GM12865 (cell line): Measurements from ENCODE around the gene C1QTNF12.

Source experiments
- DNase-seq: peaks from one replicate; pipeline ENCODE4 v3.0.0; 2010; ENCODE audit warnings: low read depth
- H3K4me3 ChIP-seq: 2 replicates; pipeline ENCODE4 v1.5.1; 2011; ENCODE audit warnings: mild to moderate bottlenecking, low read depth, low read length, control low read depth
- TF ChIP-seq, protein P1 (sequence below): IDR thresholded peaks from 2 replicates; pipeline ENCODE4 v1.5.1; 2011; ENCODE audit warnings: low read length, control low read depth, low read depth, inconsistent platforms; ENCODE audit not compliant: insufficient read depth; ENCODE audit errors: missing control alignments

Gene C1QTNF12

GRCh38 chr1:1259540-1259939 is 13.0 kb upstream of the C1QTNF12 start:
- no peak for DNase-seq
- TF ChIP-seq, protein P1, sequence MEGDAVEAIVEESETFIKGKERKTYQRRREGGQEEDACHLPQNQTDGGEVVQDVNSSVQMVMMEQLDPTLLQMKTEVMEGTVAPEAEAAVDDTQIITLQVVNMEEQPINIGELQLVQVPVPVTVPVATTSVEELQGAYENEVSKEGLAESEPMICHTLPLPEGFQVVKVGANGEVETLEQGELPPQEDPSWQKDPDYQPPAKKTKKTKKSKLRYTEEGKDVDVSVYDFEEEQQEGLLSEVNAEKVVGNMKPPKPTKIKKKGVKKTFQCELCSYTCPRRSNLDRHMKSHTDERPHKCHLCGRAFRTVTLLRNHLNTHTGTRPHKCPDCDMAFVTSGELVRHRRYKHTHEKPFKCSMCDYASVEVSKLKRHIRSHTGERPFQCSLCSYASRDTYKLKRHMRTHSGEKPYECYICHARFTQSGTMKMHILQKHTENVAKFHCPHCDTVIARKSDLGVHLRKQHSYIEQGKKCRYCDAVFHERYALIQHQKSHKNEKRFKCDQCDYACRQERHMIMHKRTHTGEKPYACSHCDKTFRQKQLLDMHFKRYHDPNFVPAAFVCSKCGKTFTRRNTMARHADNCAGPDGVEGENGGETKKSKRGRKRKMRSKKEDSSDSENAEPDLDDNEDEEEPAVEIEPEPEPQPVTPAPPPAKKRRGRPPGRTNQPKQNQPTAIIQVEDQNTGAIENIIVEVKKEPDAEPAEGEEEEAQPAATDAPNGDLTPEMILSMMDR: no peak
- no peak overlapping the region for H3K4me3 ChIP-seq

- no peak for DNase-seq
- H3K4me3 ChIP-seq: no peak overlapping the region
- TF ChIP-seq, protein P1: no peak
Observed at GRCh38 chr1:1259119-1259488, 12.6 kb upstream of the C1QTNF12 start.

- DNase-seq: no peak
- TF ChIP-seq, protein P1: no peak
- no peak overlapping the region for H3K4me3 ChIP-seq
Observed at GRCh38 chr1:1256956-1257871, 10.7 kb upstream of the C1QTNF12 start.

GRCh38 chr1:1255611-1256010 is 9.1 kb upstream of the C1QTNF12 start:
- no peak for DNase-seq
- no peak overlapping the region for H3K4me3 ChIP-seq
- TF ChIP-seq, protein P1: no peak

DNA sequence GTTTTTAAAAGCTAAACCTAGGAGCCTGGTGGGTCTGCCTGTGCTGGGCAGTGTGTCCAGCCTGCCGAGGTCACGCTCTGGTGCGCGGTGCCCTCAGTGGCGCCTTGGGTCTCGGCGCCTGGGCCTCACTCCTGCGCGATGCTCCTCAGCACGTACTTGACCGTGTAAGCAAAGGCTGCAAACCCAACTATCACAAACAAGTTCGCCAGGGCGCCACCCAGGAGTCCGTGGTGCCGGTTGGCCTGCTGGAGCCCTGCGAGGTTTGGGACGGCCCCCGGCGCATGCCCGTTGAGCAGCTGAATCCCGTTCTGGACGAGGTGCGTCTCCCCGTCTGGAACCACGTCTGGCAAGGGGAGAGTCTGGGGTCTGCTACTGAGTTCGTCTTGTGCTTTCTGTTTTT is 8.6 kb upstream of the C1QTNF12 start:
- no peak overlapping the region for H3K4me3 ChIP-seq

GRCh38 chr1:1254667-1254998 is 8.1 kb upstream of the C1QTNF12 start:
- TF ChIP-seq, protein P1: no peak
- no peak overlapping the region for H3K4me3 ChIP-seq
- DNase-seq: no peak

More for the DNA sequence above, 8.6 kb upstream of the C1QTNF12 start:
- TF ChIP-seq, protein P1: no peak
- DNase-seq: no peak

- DNase-seq: no peak
- H3K4me3 ChIP-seq: no peak overlapping the region
- TF ChIP-seq, protein P1: no peak
Observed at GRCh38 chr1:1253972-1254666, 7.6 kb upstream of the C1QTNF12 start.
